HG03097 (cell line): Measurements from ENCODE around the gene COMMD8.

Experiments
- ATAC-seq: cut with Tn5 transposase; IDR thresholded peaks from one replicate; pipeline ENCODE4 v1.9.1; 2021; ENCODE audit not compliant: unreplicated experiment, low FRiP score

COMMD8 gene

GRCh38 chr4:47473141-47473750, 9.7 kb upstream of the COMMD8 start:
- no peak for ATAC-seq

- no peak for ATAC-seq
Observed at GRCh38 chr4:47471591-47471990, 8.1 kb upstream of the COMMD8 start.

DNA sequence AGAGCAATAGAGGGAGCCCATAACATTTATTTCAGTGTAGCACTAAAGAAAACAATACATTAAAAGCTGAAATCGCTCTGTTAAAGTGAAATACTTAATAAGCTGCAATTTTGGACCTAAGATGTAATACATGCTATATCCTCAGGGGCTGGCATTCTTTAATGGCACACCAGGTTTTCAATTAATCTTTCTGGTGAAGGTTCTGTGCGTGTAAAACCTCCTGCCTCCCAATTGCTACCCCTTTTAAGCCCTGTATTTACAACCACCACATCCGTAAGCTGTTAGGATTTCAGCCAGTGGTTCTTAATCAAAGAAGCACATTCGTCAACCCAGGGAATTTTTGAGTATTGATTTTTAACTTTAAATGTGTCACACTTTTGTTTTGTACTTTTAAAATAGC, 7.6 kb upstream of the COMMD8 start:
- no peak for ATAC-seq

- no peak for ATAC-seq
Observed at GRCh38 chr4:47469951-47470350, 6.4 kb upstream of the COMMD8 start.

DNA sequence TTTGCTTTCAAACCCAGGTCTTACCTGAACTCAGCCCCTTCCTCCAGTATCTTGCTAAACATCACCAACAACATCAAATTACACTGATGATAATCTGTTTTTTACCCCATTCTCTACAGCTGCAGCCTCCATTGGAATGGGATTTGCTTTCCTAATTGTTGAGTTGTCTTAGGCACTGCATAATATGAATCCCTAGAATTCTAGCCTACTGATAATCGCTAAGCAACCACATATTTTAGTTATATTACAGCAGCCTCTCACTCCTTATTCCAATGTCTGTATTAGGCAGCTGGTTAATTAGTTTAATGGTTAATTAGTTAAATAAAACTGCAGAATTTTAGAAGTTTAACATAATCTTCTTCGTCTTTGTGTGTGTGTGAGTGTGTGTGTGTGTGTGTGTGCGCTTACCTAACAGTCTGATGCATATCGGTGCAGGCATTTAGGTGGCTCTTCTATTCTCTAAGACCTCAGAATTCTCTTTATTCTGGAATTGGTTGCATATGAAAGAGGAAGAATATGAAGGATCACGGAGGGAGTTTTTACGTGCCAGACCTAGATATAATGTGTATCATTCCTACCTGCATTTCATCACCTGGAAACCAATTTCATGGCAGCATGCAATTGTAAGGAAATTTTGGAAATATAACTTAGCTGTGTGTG, 5.3 kb upstream of the COMMD8 start:
- ATAC-seq: no peak

- no peak for ATAC-seq
Observed at GRCh38 chr4:47466056-47466785, 2.7 kb upstream of the COMMD8 start.

DNA sequence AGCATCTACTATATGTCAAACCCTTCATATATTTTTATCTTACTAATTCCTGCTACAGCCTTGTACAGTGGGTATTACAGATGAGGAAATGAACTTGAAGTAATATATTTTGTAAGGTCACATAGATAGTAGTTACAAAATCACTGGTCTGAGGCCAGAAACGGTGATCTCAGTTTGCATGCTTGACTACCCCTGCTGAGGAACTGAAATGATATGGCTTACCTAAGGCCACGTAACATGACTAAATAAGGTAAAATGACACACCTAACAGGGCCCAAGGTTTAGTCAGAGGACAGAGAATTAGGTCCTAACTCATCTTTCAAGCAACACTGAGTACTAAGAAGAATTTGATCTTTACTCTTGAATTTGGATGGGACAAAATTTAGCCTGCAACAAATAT, 1.5 kb upstream of the COMMD8 start:
- no peak for ATAC-seq

DNA sequence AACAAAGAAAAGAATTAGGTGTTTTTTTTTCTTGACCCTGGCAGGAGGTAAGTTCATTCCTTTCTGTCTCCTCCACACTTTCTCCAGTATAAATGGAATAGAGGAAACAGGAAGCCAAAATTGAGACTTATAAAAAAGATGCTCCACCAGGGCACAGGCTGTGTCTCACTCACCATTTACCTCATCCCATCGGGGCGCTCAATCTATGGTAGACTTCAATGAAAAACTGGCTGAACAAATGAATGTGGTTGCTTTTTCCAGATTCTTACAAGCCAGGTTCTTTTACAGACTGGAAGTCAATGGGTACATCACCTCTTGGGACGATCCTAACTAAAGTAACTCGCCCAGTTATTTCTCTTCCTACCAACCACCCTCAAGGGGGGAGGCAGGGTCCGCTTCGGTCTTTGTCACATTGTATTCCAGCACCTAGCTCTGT, 685 bp downstream of the COMMD8 start:
- ATAC-seq: peak; percentile 21

DNA sequence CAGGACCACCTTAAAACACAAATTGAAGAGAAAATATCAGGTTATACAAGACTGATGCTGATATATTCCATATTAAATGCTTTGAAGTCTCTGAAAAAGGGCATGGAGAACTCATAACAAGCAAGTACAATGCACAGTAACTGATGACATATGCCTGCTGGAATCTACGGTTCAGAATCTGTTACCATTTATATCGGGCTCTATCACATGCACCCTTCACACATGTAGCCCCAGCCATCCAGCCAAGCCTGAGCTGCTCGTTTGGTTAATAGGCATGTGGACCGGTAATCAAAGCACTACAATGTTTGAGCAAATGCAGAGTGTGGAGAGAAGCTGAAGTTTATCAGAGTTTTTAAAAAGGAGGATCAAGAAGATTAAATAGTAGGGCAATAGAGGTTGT, 11.8 kb downstream of the COMMD8 start:
- no peak for ATAC-seq

DNA sequence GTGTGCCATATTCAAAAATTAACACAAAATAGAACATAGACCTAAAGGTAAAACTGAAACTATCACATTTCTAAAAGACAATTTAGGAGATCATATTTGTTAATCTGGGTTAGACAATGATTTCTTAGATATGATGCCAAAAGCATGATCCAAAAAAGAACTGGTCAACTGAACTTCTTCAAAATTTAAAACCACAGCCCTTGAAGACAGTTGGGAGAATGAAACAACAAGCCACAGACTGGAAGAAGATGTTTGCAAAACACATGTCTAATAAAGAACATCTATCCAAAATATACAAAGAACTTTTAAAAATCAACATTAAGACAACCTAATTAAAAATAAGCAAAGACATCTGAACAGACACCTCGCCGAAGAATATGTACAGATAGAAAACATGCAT, 19.5 kb downstream of the COMMD8 start:
- ATAC-seq: no peak

- ATAC-seq: peak; percentile 86
Observed at GRCh38 chr4:47442980-47443379, 20.5 kb downstream of the COMMD8 start.

GRCh38 chr4:47434931-47435330, 28.6 kb downstream of the COMMD8 start:
- ATAC-seq: no peak

- ATAC-seq: no peak
Observed at GRCh38 chr4:47432749-47433148, 30.8 kb downstream of the COMMD8 start.

DNA sequence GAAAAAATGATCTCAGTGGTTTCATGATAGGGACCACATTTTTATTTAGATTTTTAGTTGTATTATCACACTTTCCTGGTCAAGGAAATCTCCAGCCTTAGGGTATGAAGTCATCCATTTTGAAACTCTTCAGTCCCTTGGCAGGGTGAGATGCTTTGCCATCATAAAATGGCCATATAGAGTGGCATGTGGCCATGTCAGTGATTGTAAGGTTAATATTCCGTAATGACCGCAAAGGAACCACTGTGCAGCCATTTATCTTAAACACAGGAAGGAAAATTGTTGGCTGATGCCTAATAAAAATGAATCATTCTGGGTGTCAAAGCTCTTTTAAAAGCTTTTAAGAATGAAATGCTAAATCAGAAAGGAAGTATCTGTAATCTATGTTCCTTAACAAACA, 35.6 kb downstream of the COMMD8 start:
- ATAC-seq: no peak

GRCh38 chr4:47425628-47426027, 37.9 kb downstream of the COMMD8 start:
- ATAC-seq: no peak

DNA sequence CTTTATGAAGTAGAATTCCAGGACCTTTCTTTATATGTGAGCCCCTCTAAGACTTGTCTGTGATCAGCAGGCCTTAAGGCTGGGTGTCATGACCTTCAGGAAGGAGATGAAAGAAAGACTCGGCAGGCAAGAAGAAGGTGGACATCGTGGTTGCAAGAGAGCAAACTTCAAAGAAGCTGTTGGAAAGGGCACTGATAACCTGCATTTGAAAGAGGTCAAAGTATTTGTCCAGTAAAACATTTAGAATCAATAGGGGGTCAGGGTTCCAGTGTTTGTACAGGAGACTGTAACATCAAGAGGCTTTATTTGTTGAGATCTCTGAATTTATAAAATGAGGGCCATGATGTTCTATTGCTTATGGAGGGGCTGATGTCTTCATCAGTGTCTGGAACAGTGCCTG, 44.2 kb downstream of the COMMD8 start:
- no peak for ATAC-seq

DNA sequence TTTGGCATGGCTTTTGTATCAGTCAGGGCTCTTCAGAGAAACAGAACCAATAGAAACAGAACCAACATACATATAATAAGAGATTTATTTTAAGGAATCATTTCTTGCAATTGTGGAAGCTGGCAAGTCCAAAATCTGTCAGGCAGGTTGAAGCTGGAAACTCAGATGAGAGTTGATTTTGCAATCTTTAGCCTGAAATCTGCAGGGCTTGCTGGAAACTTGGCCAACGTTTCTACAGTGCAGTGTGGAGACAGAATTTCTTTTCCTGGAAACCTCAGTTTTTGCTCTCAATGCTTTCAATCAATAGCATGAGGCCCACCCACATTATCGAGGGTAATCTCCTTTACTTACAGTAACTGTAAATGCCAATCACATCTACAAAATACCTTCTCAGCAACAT, 45.4 kb downstream of the COMMD8 start:
- no peak for ATAC-seq

GRCh38 chr4:47415719-47416118, 47.8 kb downstream of the COMMD8 start:
- ATAC-seq: peak; percentile 72

- peak; percentile 81 for ATAC-seq
Observed at GRCh38 chr4:47413521-47413920, 50.0 kb downstream of the COMMD8 start.

DNA sequence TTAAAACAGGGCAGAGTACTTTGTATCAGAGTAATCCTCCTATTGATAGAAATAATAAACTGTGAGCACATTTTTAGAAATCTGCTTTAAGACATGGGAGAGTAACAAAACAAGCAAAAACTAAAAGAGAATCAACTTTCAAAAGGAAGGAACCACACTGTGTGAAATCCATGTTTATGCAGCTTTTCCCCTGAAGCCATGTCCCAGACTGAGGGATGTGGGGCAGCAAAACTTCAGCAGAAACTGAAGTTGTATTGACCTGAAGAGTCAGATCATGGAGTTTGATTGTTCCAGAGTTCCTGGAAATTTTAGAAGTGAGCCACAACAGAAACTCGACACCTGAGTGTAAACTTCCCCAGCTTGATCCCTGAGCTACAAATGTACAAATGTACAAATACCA, 53.2 kb downstream of the COMMD8 start:
- no peak for ATAC-seq

DNA sequence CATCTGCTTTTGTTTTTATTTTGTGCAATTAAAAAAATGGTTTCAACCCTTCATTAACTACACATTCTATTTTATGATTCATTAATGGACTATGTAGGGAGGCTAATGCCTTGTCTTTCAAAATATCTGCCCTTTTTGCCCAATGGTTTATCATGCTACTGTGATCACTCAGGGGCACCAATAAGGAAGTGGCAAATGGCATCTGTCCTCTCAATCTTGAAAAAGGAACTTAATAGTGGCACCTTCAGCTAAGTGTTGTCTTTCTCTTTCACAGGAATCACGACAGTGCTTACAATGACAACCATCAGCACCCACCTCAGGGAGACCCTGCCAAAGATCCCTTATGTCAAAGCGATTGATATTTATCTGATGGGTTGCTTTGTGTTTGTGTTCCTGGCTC, 57.1 kb downstream of the COMMD8 start:
- no peak for ATAC-seq
